Nephron progenitor cell (in vitro differentiated cells): ENCODE results near the gene HOXC4.

Source experiments
- DNase-seq: peaks from one replicate; pipeline ENCODE4 v3.0.0; 2021
- H3K27ac Mint-ChIP-seq: 2 replicates; pipeline ENCODE4 v1.8.0; 2021; ENCODE audit warnings: mild to moderate bottlenecking, moderate library complexity, mixed read lengths
- H3K27me3 Mint-ChIP-seq: 2 replicates; pipeline ENCODE4 v1.8.0; 2021; ENCODE audit warnings: mild to moderate bottlenecking, low read depth, mixed read lengths; ENCODE audit not compliant: poor library complexity
- H3K36me3 Mint-ChIP-seq: 2 replicates; pipeline ENCODE4 v1.8.0; 2021; ENCODE audit warnings: low read depth, mixed read lengths
- H3K4me1 Mint-ChIP-seq: 2 replicates; pipeline ENCODE4 v1.8.0; 2021; ENCODE audit warnings: mixed read lengths
- H3K4me3 Mint-ChIP-seq: 2 replicates; pipeline ENCODE4 v1.8.0; 2021; ENCODE audit warnings: mild to moderate bottlenecking, moderate library complexity, mixed read lengths
- H3K9me3 Mint-ChIP-seq: 2 replicates; pipeline ENCODE4 v1.8.0; 2021; ENCODE audit warnings: mild to moderate bottlenecking, moderate library complexity, mixed read lengths
- CTCF ChIP-seq: fragments of 200-600 bp; sonication (generic); IDR thresholded peaks from 2 replicates; pipeline ENCODE4 v1.5.0; 2021; ENCODE audit warnings: antibody characterized with exemption

HOXC4 gene

GRCh38 chr12:54051874-54052437, 1.7 kb upstream of the HOXC4 start:
- H3K4me3 Mint-ChIP-seq = peak overlapping the region; percentile 95
- peaks cover 100% of the 10 kb centered on the region for H3K4me1 Mint-ChIP-seq
- peaks cover 52% of the 10 kb centered on the region for H3K36me3 Mint-ChIP-seq
- H3K27ac Mint-ChIP-seq = peak overlapping the region; percentile 97
- DNase-seq = peak; percentile 80
- TF ChIP-seq CTCF = no peak
- no peaks in the 10 kb centered on the region for H3K9me3 Mint-ChIP-seq
- no peaks in the 10 kb centered on the region for H3K27me3 Mint-ChIP-seq

- TF ChIP-seq CTCF = no peak
- H3K4me3 Mint-ChIP-seq = peak overlapping the region; percentile 95
- H3K27me3 Mint-ChIP-seq = no peaks in the 10 kb centered on the region
- peak overlapping the region; percentile 97 for H3K27ac Mint-ChIP-seq
- H3K36me3 Mint-ChIP-seq = peaks cover 53% of the 10 kb centered on the region
- H3K9me3 Mint-ChIP-seq = no peaks in the 10 kb centered on the region
- H3K4me1 Mint-ChIP-seq = peaks cover 100% of the 10 kb centered on the region
- DNase-seq = peak; percentile 67
Measured at GRCh38 chr12:54052438-54053002, 1.1 kb upstream of the HOXC4 start.

- DNase-seq = no peak
- Mint-ChIP-seq H3K27ac (peak overlapping the region; percentile 97), H3K36me3 (peaks cover 48% of the 10 kb centered on the region), H3K4me3 (peak overlapping the region; percentile 95), H3K9me3 (no peaks in the 10 kb centered on the region), H3K27me3 (no peaks in the 10 kb centered on the region), H3K4me1 (peaks cover 100% of the 10 kb centered on the region)
- TF ChIP-seq CTCF = no peak
Measured at GRCh38 chr12:54053003-54053750, 458 bp upstream of the HOXC4 start.

DNA sequence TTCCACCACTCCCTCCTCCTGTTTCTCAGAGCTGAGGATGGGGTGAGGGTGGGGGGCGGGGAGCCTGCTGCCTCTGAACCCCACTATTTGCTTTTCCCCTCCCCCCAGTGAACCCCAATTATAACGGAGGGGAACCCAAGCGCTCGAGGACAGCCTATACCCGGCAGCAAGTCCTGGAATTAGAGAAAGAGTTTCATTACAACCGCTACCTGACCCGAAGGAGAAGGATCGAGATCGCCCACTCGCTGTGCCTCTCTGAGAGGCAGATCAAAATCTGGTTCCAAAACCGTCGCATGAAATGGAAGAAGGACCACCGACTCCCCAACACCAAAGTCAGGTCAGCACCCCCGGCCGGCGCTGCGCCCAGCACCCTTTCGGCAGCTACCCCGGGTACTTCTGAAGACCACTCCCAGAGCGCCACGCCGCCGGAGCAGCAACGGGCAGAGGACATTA, 1.1 kb downstream of the HOXC4 start:
- Mint-ChIP-seq H3K4me3 (peak overlapping the region; percentile 95), H3K4me1 (peaks cover 100% of the 10 kb centered on the region), H3K36me3 (peaks cover 37% of the 10 kb centered on the region), H3K27ac (peak overlapping the region; percentile 95), H3K9me3 (no peaks in the 10 kb centered on the region), H3K27me3 (no peaks in the 10 kb centered on the region)
- no peak for TF ChIP-seq CTCF
- peak; percentile 45 for DNase-seq

DNA sequence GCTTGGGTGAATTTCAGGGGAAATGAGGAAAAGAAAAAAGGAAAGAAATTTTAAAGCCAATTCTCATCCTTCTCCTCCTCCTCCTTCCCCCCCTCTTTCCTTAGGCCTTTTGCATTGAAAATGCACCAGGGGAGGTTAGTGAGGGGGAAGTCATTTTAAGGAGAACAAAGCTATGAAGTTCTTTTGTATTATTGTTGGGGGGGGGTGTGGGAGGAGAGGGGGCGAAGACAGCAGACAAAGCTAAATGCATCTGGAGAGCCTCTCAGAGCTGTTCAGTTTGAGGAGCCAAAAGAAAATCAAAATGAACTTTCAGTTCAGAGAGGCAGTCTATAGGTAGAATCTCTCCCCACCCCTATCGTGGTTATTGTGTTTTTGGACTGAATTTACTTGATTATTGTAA, 1.9 kb downstream of the HOXC4 start:
- H3K4me1 Mint-ChIP-seq = peaks cover 100% of the 10 kb centered on the region
- H3K36me3 Mint-ChIP-seq = peaks cover 30% of the 10 kb centered on the region
- no peak for TF ChIP-seq CTCF
- H3K27me3 Mint-ChIP-seq = no peaks in the 10 kb centered on the region
- H3K9me3 Mint-ChIP-seq = no peaks in the 10 kb centered on the region
- H3K4me3 Mint-ChIP-seq = peak overlapping the region; percentile 61
- peak overlapping the region; percentile 64 for H3K27ac Mint-ChIP-seq
- no peak for DNase-seq
